Ishikawa (cell line): ENCODE measurements around the gene ABLIM2.

Experiments used
- CEBPB ChIP-seq: IDR thresholded peaks from 2 replicates; pipeline ENCODE4 v1.6.1; 2012
- CREB1 ChIP-seq: IDR thresholded peaks from 2 replicates; pipeline ENCODE4 v1.6.1; 2012; ENCODE audit warnings: low read depth
- EGR1 ChIP-seq: IDR thresholded peaks from 2 replicates; pipeline ENCODE4 v1.6.1; 2012
- EP300 ChIP-seq: IDR thresholded peaks from 2 replicates; pipeline ENCODE4 v1.6.1; 2012; ENCODE audit warnings: borderline replicate concordance
- FOXM1 ChIP-seq: IDR thresholded peaks from 2 replicates; pipeline ENCODE4 v1.6.1; 2012; ENCODE audit warnings: low read depth, borderline replicate concordance
- NFIC ChIP-seq: IDR thresholded peaks from 2 replicates; pipeline ENCODE4 v1.6.1; 2012
- RAD21 ChIP-seq: IDR thresholded peaks from 2 replicates; pipeline ENCODE4 v1.6.1; 2012; ENCODE audit warnings: low read depth
- TAF1 ChIP-seq: IDR thresholded peaks from 2 replicates; pipeline ENCODE4 v1.6.1; 2012; ENCODE audit warnings: low read depth, mild to moderate bottlenecking
- TCF12 ChIP-seq: IDR thresholded peaks from 2 replicates; pipeline ENCODE4 v1.6.1; 2012; ENCODE audit warnings: low read depth
- YY1 ChIP-seq: IDR thresholded peaks from 2 replicates; pipeline ENCODE4 v1.6.1; 2012; ENCODE audit warnings: low read depth
- ZBTB7A ChIP-seq: IDR thresholded peaks from 2 replicates; pipeline ENCODE4 v1.6.1; 2012; ENCODE audit warnings: low read depth
- TF ChIP-seq, protein P1 (sequence below): IDR thresholded peaks from 2 replicates; pipeline ENCODE4 v1.6.1; 2012; ENCODE audit warnings: low read depth, mild to moderate bottlenecking
- TF ChIP-seq, protein P2 (sequence below): IDR thresholded peaks from 2 replicates; pipeline ENCODE4 v1.6.1; 2012
- TF ChIP-seq, protein P3 (sequence below): IDR thresholded peaks from 2 replicates; pipeline ENCODE4 v1.6.1; 2012

The ABLIM2 gene

DNA sequence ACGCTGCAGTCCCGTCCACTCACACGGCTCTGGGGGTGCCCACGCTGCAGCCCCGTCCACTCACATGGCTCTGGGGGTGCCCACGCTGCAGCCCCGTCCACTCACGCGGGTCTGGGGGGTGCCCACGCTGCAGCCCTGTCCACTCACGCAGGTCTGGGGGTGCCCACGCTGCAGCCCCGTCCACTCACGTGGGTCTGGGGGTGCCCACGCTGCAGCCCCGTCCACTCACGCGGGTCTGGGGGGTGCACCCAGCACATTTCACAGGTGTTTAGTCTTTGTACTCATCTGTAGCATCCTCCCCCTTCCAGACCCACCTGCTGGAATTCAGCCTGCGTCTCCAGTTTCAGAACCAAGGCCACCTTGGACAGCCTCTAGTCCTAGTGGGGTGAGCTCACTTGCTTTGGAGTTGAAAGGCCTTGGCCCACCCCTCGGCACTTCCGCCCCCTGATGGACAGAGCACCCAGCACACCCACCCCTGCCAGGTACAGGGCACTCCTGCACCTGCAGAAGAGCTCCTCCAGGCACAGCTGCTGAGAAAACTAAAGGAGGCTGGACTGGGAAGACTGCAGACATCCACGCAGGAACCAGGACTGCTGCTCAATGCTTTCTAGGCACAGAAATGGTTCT, 73.0 kb downstream of the ABLIM2 start:
- TF ChIP-seq, protein P1, sequence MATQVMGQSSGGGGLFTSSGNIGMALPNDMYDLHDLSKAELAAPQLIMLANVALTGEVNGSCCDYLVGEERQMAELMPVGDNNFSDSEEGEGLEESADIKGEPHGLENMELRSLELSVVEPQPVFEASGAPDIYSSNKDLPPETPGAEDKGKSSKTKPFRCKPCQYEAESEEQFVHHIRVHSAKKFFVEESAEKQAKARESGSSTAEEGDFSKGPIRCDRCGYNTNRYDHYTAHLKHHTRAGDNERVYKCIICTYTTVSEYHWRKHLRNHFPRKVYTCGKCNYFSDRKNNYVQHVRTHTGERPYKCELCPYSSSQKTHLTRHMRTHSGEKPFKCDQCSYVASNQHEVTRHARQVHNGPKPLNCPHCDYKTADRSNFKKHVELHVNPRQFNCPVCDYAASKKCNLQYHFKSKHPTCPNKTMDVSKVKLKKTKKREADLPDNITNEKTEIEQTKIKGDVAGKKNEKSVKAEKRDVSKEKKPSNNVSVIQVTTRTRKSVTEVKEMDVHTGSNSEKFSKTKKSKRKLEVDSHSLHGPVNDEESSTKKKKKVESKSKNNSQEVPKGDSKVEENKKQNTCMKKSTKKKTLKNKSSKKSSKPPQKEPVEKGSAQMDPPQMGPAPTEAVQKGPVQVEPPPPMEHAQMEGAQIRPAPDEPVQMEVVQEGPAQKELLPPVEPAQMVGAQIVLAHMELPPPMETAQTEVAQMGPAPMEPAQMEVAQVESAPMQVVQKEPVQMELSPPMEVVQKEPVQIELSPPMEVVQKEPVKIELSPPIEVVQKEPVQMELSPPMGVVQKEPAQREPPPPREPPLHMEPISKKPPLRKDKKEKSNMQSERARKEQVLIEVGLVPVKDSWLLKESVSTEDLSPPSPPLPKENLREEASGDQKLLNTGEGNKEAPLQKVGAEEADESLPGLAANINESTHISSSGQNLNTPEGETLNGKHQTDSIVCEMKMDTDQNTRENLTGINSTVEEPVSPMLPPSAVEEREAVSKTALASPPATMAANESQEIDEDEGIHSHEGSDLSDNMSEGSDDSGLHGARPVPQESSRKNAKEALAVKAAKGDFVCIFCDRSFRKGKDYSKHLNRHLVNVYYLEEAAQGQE, result peak; percentile 50; the same call in 1 of the 2 replicates
- TF ChIP-seq, protein P2, sequence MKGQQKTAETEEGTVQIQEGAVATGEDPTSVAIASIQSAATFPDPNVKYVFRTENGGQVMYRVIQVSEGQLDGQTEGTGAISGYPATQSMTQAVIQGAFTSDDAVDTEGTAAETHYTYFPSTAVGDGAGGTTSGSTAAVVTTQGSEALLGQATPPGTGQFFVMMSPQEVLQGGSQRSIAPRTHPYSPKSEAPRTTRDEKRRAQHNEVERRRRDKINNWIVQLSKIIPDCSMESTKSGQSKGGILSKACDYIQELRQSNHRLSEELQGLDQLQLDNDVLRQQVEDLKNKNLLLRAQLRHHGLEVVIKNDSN, result no peak

DNA sequence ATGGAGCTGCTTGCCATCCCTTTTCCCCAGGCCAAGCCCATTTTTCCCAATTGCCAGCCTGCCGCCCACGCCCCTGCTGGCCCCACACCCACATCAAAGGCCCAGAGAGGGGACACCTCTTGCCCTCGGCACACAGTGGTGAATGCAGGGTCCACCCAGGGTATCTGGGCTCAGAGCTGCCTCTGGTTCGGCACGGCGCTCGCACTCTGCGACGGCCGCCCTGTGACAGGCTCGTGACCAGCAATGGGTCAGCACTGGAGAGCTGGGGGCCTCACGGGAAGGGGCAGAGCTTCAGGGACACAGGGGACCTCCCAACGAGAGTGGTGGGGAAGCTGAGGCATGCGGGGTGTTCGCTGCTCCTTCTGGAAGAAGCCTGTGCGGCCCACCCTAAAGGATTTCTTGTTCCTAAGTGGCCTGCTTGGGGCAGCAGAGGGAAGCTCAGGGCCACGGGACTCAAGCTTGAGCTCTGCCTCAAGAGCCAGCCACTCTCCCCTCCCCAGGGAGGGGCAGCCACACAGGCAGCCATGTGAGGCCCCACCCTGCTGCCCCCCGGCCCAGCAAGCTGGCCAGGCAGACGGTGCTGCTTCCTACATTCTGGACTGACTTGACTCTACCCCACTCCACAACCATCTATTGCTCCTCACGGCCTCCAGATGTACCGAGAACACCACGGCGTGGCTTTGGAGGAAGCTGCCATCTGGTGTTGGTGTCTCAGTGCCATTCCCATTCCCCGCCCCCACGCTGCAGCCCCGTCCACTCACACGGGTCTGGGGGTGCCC, 73.7 kb downstream of the ABLIM2 start:
- TF ChIP-seq CREB1, result no peak
- TF ChIP-seq, protein P2, result no peak
- TF ChIP-seq, protein P1, result no peak
- TF ChIP-seq EGR1, result no peak
- no peak for TF ChIP-seq RAD21
- TF ChIP-seq CEBPB, result no peak
- no peak for TF ChIP-seq TAF1
- TF ChIP-seq ZBTB7A, result no peak
- no peak for TF ChIP-seq EP300
- no peak for TF ChIP-seq YY1

DNA sequence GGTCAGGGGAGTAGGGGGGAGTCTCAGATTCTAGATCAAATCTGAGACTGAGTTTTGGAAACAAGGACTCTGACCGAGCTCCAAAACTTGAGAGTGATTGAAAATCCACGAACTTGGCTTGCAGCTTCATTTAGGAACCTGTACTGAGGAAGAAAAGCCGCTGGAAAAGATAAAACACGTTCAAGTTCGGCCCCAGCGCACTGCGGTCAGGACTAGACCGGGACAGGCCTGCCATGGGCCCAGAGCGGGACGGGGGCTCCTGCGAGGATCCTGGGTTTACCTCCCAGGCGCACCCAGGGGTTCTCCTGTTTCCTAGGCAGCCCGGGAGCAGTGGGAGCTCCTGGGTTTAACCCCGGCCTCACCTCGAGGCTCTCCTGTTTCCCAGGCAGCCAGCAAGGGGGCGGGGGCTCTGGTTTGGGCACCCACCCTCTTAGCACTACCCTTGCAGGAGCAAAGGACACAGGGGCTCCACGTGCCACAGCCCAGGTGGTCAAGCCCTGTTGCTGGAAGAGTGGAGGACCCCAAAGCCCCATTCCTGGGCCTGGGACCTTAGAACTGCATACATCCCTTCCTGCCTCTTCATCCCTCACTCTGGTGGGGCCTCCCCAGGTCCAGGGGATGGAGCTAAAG, 74.5 kb downstream of the ABLIM2 start:
- TF ChIP-seq RAD21, result no peak
- TF ChIP-seq, protein P3, sequence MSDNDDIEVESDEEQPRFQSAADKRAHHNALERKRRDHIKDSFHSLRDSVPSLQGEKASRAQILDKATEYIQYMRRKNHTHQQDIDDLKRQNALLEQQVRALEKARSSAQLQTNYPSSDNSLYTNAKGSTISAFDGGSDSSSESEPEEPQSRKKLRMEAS, result no peak
- TF ChIP-seq CREB1, result no peak
- TF ChIP-seq EP300, result no peak
- TF ChIP-seq EGR1, result no peak
- no peak for TF ChIP-seq YY1
- TF ChIP-seq FOXM1, result no peak
- no peak for TF ChIP-seq NFIC

DNA sequence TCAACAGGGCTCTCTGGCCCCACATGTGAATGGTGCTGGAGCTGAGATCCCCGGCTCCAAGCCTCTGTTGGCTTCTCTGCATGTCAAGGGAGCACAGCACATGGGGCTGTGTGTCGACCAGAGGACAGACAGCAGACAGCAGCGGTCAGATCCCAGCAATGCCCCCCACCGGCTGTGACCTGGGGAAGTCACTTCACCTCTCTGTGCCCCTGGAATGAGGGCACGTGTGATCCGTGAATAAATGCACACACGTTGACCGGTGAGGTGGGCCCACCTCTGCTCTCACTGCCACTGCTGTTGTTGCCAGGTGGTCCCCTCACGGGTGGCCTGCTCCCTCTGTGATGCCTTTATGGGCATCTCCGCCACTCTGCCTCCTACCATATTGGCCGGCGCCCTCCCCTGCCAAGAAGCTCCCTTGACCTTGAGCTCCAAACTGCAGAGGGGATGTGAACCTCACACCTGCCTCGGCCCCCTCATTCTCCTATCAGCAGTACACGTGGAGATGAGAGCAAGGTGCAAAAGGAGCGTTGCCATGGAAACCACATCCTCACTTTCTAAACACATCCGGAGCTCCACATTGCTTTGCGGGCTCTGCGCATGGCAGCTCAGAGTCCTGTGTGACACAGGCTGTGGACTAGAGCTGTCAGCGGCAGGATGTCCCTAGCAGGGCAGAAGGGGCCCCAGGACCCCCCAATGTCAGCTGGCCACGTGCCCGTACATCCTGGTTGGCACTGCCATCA, 75.4 kb downstream of the ABLIM2 start:
- TF ChIP-seq, protein P2, result no peak
- TF ChIP-seq TCF12, result no peak
- TF ChIP-seq CEBPB, result no peak
- no peak for TF ChIP-seq EP300
- no peak for TF ChIP-seq CREB1
- TF ChIP-seq RAD21, result no peak
- no peak for TF ChIP-seq ZBTB7A
- TF ChIP-seq NFIC, result no peak
- TF ChIP-seq, protein P1, result no peak
- no peak for TF ChIP-seq EGR1
